HL-60 (cell line): ENCODE results near the gene GDI1.

Experiments
- DNase-seq, 2 experiments: peaks; one replicate each; pipeline ENCODE4 v3.0.0-alpha.2; 2010 to 2020; ENCODE audit warnings: low read depth in 1 of 2, low spot score in 1 of 2
- H3K27ac ChIP-seq: fragments of 250-450 bp; sonication (Bioruptor Pico); replicated peaks from 2 replicates; pipeline ENCODE4 v1.5.1; 2020; ENCODE audit warnings: mild to moderate bottlenecking, moderate library complexity
- H3K27me3 ChIP-seq: fragments of 250-450 bp; sonication (Bioruptor Pico); 2 replicates; pipeline ENCODE4 v1.5.1; 2021; ENCODE audit warnings: mild to moderate bottlenecking, moderate library complexity; ENCODE audit not compliant: insufficient read depth, poor library complexity, severe bottlenecking
- H3K4me3 ChIP-seq: replicated peaks from 2 replicates; pipeline ENCODE4 v1.5.1; 2011; ENCODE audit warnings: mild to moderate bottlenecking, control low read depth, low read length; ENCODE audit not compliant: insufficient read depth
- GABPA ChIP-seq: IDR thresholded peaks from 2 replicates; pipeline ENCODE4 v1.6.1; 2012; ENCODE audit warnings: low read depth
- POLR2AphosphoS5 ChIP-seq: IDR thresholded peaks from 2 replicates; pipeline ENCODE4 v1.6.1; 2012; ENCODE audit warnings: low read depth
- SPI1 ChIP-seq: IDR thresholded peaks from 2 replicates; pipeline ENCODE4 v1.6.1; 2012; ENCODE audit warnings: low read depth, mild to moderate bottlenecking, borderline replicate concordance
- TF ChIP-seq, protein P1 (sequence below): IDR thresholded peaks from 2 replicates; pipeline ENCODE4 v1.6.1; 2012; ENCODE audit warnings: low read depth; ENCODE audit not compliant: insufficient replicate concordance
- TF ChIP-seq, protein P2 (sequence below): IDR thresholded peaks from one replicate; pipeline ENCODE4 v1.5.1; 2011; ENCODE audit warnings: low read length, control low read depth, inconsistent platforms; ENCODE audit not compliant: insufficient read depth

The GDI1 gene

DNA sequence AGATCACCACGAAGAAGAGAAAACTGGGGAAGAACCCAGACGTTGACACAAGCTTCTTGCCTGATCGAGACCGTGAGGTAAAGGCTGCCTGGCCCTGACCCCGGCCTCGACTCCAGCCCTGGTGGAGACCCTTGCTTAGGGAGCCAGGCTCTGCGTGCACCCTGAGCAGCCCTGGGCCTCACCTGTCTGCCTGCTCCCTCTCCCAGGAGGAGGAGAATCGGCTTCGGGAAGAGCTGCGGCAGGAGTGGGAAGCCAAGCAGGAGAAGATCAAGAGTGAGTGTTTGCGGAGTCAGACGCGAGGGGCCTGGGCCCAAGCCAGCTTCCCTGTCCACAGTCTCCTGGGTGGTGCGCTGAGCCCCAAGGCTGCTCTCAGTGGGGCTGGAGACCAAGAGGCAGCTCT lies 11.5 kb downstream of the GDI1 start:
- no peak overlapping the region for H3K4me3 ChIP-seq
- TF ChIP-seq GABPA, result no peak
- TF ChIP-seq POLR2AphosphoS5, result no peak
- TF ChIP-seq, protein P1, sequence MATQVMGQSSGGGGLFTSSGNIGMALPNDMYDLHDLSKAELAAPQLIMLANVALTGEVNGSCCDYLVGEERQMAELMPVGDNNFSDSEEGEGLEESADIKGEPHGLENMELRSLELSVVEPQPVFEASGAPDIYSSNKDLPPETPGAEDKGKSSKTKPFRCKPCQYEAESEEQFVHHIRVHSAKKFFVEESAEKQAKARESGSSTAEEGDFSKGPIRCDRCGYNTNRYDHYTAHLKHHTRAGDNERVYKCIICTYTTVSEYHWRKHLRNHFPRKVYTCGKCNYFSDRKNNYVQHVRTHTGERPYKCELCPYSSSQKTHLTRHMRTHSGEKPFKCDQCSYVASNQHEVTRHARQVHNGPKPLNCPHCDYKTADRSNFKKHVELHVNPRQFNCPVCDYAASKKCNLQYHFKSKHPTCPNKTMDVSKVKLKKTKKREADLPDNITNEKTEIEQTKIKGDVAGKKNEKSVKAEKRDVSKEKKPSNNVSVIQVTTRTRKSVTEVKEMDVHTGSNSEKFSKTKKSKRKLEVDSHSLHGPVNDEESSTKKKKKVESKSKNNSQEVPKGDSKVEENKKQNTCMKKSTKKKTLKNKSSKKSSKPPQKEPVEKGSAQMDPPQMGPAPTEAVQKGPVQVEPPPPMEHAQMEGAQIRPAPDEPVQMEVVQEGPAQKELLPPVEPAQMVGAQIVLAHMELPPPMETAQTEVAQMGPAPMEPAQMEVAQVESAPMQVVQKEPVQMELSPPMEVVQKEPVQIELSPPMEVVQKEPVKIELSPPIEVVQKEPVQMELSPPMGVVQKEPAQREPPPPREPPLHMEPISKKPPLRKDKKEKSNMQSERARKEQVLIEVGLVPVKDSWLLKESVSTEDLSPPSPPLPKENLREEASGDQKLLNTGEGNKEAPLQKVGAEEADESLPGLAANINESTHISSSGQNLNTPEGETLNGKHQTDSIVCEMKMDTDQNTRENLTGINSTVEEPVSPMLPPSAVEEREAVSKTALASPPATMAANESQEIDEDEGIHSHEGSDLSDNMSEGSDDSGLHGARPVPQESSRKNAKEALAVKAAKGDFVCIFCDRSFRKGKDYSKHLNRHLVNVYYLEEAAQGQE, result no peak
- TF ChIP-seq SPI1, result no peak
- TF ChIP-seq, protein P2, sequence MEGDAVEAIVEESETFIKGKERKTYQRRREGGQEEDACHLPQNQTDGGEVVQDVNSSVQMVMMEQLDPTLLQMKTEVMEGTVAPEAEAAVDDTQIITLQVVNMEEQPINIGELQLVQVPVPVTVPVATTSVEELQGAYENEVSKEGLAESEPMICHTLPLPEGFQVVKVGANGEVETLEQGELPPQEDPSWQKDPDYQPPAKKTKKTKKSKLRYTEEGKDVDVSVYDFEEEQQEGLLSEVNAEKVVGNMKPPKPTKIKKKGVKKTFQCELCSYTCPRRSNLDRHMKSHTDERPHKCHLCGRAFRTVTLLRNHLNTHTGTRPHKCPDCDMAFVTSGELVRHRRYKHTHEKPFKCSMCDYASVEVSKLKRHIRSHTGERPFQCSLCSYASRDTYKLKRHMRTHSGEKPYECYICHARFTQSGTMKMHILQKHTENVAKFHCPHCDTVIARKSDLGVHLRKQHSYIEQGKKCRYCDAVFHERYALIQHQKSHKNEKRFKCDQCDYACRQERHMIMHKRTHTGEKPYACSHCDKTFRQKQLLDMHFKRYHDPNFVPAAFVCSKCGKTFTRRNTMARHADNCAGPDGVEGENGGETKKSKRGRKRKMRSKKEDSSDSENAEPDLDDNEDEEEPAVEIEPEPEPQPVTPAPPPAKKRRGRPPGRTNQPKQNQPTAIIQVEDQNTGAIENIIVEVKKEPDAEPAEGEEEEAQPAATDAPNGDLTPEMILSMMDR, result no peak
- H3K27ac ChIP-seq, result no peak overlapping the region
- no peaks in the 10 kb centered on the region for H3K27me3 ChIP-seq
- no peak for DNase-seq

- no peak for TF ChIP-seq SPI1
- TF ChIP-seq, protein P2, result no peak
- TF ChIP-seq GABPA, result no peak
- TF ChIP-seq, protein P1, result no peak
- TF ChIP-seq POLR2AphosphoS5, result no peak
- no peak overlapping the region for H3K27ac ChIP-seq
- H3K27me3 ChIP-seq, result no peaks in the 10 kb centered on the region
- no peak overlapping the region for H3K4me3 ChIP-seq
- DNase-seq, result no peak
Measured at GRCh38 chrX:154449618-154450017, 12.7 kb downstream of the GDI1 start.

- Histone ChIP-seq H3K27ac (no peak overlapping the region), H3K4me3 (no peak overlapping the region), H3K27me3 (no peaks in the 10 kb centered on the region)
- no peak for DNase-seq
- TF ChIP-seq, protein P1, result no peak
- TF ChIP-seq SPI1, result no peak
- no peak for TF ChIP-seq POLR2AphosphoS5
- no peak for TF ChIP-seq GABPA
- TF ChIP-seq, protein P2, result no peak
Measured at GRCh38 chrX:154450312-154450711, 13.4 kb downstream of the GDI1 start.
